Right cardiac atrium (tissue), 5 donors: ENCODE results near the gene APOA5. TPM values are rescaled to one million over a fixed set of nuclear protein-coding genes. Genes with fewer than 3 reads are reported as not detected.

Experiments used
- ATAC-seq, 2 donors: fragments of 200-7000 bp; cut with Tn5 transposase; one replicate each; pipeline versions ENCODE4 v1.8.0 to v1.9.1; 2020; ENCODE audit warnings: moderate library complexity in 2 of 2, mild to moderate bottlenecking in 1 of 2
- DNase-seq, 3 donors: peaks; one replicate each; pipeline ENCODE4 v3.0.0-alpha.2; 2020
- H3K27ac ChIP-seq: one replicate; pipeline ENCODE4 v1.5.1; 2013; ENCODE audit warnings: mild to moderate bottlenecking, low read length, control low read depth, moderate library complexity
- H3K27me3 ChIP-seq: one replicate; pipeline ENCODE4 v1.6.1; 2013; ENCODE audit not compliant: control insufficient read depth, insufficient read depth
- H3K4me1 ChIP-seq: one replicate; pipeline ENCODE4 v1.6.1; 2013; ENCODE audit warnings: low read length; ENCODE audit not compliant: control insufficient read depth, insufficient read depth
- H3K4me3 ChIP-seq: one replicate; pipeline ENCODE4 v1.5.1; 2013; ENCODE audit warnings: low read length, control low read depth
- H3K9me3 ChIP-seq: one replicate; pipeline ENCODE4 v1.6.1; 2013; ENCODE audit warnings: low read length; ENCODE audit not compliant: control insufficient read depth
- whole genome bisulfite sequencing: extraction: QIAGEN DNeasy Blood & Tissue Kit; methylation state at CpG from one replicate; pipeline ENCODE4 v1.1.7; 2013; 5-methylcytosine and 5-hydroxymethylcytosine counted together
- intact Hi-C, 4 donors: fragments of 100-400 bp; cut with DNase I; formaldehyde crosslinking; loops; one replicate each; pipeline versions ENCODE4 v1.11.0 to v1.14.0; 2022 to 2023
- polyA plus RNA-seq: library from polyadenylated mRNA; stranded (reverse); fragments of 200-250 nt; gene quantifications from one replicate; pipeline ENCODE4 v1.2.3, GENCODE V29; 2013
- total RNA-seq, 4 donors: library from RNA; stranded (reverse); fragmentation: NEBNext Ultra II Directional; extraction: Animal tissue kit (Norgen Biotek cat#: 25700); gene quantifications; one replicate each; pipeline ENCODE4 v1.2.1, GENCODE V29; 2021
- donor health status: healthy with polysubstance abuse.
- donor health status: DM: no; HTN: yes; CAD: no.
- donor health status: DM: no; HTN: no; CAD: no.
- donor health status: DM: no; HTN: yes; CAD: no; lungs with severe emphysema.
- donor health status: DM: yes; HTN: yes; CAD: no.

The APOA5 gene
- total and polyA plus RNA-seq, 5 donors: not detected

- DNase-seq (no peak), ATAC-seq (no peak)
- Histone ChIP-seq H3K9me3 (no peaks in the 10 kb centered on the region), H3K4me1 (no peaks in the 10 kb centered on the region), H3K27me3 (no peaks in the 10 kb centered on the region), H3K4me3 (no peak overlapping the region), H3K27ac (no peak overlapping the region)
- intact Hi-C loops: no loop called here
- 78% methylated on average over 22 of the region's 22 CpGs for WGBS
These were observed 34.4 kb upstream of the APOA5 start for GRCh38 chr11:116825854-116826750.

GRCh38 chr11:116825434-116825833 lies 33.8 kb upstream of the APOA5 start:
- H3K27me3 ChIP-seq: no peaks in the 10 kb centered on the region
- no peaks in the 10 kb centered on the region for H3K4me1 ChIP-seq
- 72% methylated on average over 5 of the region's 5 CpGs for WGBS
- H3K4me3 ChIP-seq: no peak overlapping the region
- ATAC-seq (no peak), DNase-seq (no peak)
- no peaks in the 10 kb centered on the region for H3K9me3 ChIP-seq
- intact Hi-C loops: no loop called here
- H3K27ac ChIP-seq: no peak overlapping the region

GRCh38 chr11:116823031-116823843 lies 31.6 kb upstream of the APOA5 start, which contains the start of gene APOA4:
APOA4 (minus strand) TSS chr11:116823304; CDS start chr11:116823191, 113 bp downstream.
- no peak within 1 kb of the TSS for H3K27ac ChIP-seq
- DNase-seq: no peak
- 68% methylated on average over 16 of the region's 16 CpGs for WGBS
- intact Hi-C loops: no loop called here
- H3K4me1 ChIP-seq: no peaks in the 10 kb centered on the region
- H3K9me3 ChIP-seq: no peaks in the 10 kb centered on the region
- no peak for ATAC-seq
- H3K4me3 ChIP-seq: no peak within 1 kb of the TSS
- H3K27me3 ChIP-seq: no peaks in the 10 kb centered on the region

- Histone ChIP-seq H3K27me3 (no peaks in the 10 kb centered on the region), H3K4me3 (no peak overlapping the region), H3K4me1 (no peaks in the 10 kb centered on the region), H3K9me3 (no peaks in the 10 kb centered on the region), H3K27ac (no peak overlapping the region)
- WGBS: 70% methylated on average over 5 of the region's 5 CpGs
- no peak for DNase-seq
- intact Hi-C loops: no loop called here
- ATAC-seq: no peak
These were observed 30.9 kb upstream of the APOA5 start for GRCh38 chr11:116822575-116822974.

- Histone ChIP-seq H3K4me3 (no peak overlapping the region), H3K27me3 (no peaks in the 10 kb centered on the region), H3K9me3 (no peaks in the 10 kb centered on the region), H3K27ac (no peak overlapping the region), H3K4me1 (no peaks in the 10 kb centered on the region)
- ATAC-seq: no peak
- no peak for DNase-seq
- 93% methylated on average over 51 of the region's 51 CpGs for WGBS
- intact Hi-C loops: no loop called here
These were observed 29.6 kb upstream of the APOA5 start for GRCh38 chr11:116821050-116821918.

GRCh38 chr11:116819049-116819448 lies 27.4 kb upstream of the APOA5 start:
- H3K27ac ChIP-seq: no peak overlapping the region
- H3K4me1 ChIP-seq: no peaks in the 10 kb centered on the region
- H3K9me3 ChIP-seq: no peaks in the 10 kb centered on the region
- no peaks in the 10 kb centered on the region for H3K27me3 ChIP-seq
- no peak for ATAC-seq
- no peak overlapping the region for H3K4me3 ChIP-seq
- 88% methylated on average over 9 of the region's 9 CpGs for WGBS
- intact Hi-C loops: no loop called here
- DNase-seq: no peak

- no peaks in the 10 kb centered on the region for H3K27me3 ChIP-seq
- H3K27ac ChIP-seq: no peak overlapping the region
- no peak for ATAC-seq
These were observed 22.8 kb upstream of the APOA5 start for GRCh38 chr11:116814502-116814901.

GRCh38 chr11:116813781-116814471 lies 22.2 kb upstream of the APOA5 start:
- intact Hi-C loops: no loop called here
- no peak overlapping the region for H3K27ac ChIP-seq
- ATAC-seq (peak; percentile 57 to 63), DNase-seq (no peak)
- no peak overlapping the region for H3K4me3 ChIP-seq
- no peaks in the 10 kb centered on the region for H3K27me3 ChIP-seq
- no peaks in the 10 kb centered on the region for H3K9me3 ChIP-seq
- 46% methylated on average over 5 of the region's 5 CpGs for WGBS
- H3K4me1 ChIP-seq: no peaks in the 10 kb centered on the region

More at GRCh38 chr11:116814502-116814901, 22.8 kb upstream of the APOA5 start:
- Histone ChIP-seq H3K9me3 (no peaks in the 10 kb centered on the region), H3K4me1 (no peaks in the 10 kb centered on the region), H3K4me3 (no peak overlapping the region)
- intact Hi-C loops: no loop called here
- no peak for DNase-seq
- 73% methylated on average over 6 of the region's 6 CpGs for WGBS

GRCh38 chr11:116813170-116813569 lies 21.5 kb upstream of the APOA5 start:
- no peak for ATAC-seq
- 90% methylated on average over 1 of the region's 1 CpG for WGBS
- DNase-seq: no peak
- intact Hi-C loops: no loop called here
- H3K27me3 ChIP-seq: no peaks in the 10 kb centered on the region
- H3K4me1 ChIP-seq: no peaks in the 10 kb centered on the region
- H3K9me3 ChIP-seq: no peaks in the 10 kb centered on the region
- no peak overlapping the region for H3K4me3 ChIP-seq
- H3K27ac ChIP-seq: no peak overlapping the region

- WGBS: 94% methylated on average over 4 of the region's 4 CpGs
- intact Hi-C loops: no loop called here
- no peaks in the 10 kb centered on the region for H3K4me1 ChIP-seq
- H3K27ac ChIP-seq: no peak overlapping the region
- no peak overlapping the region for H3K4me3 ChIP-seq
- no peaks in the 10 kb centered on the region for H3K27me3 ChIP-seq
- ATAC-seq: no peak
- no peaks in the 10 kb centered on the region for H3K9me3 ChIP-seq
- no peak for DNase-seq
These were observed 20.4 kb upstream of the APOA5 start for GRCh38 chr11:116812109-116812508.
